Neutrophil (primary cell): ENCODE data around the gene B4GALNT3.
A peak's percentile ranks its signal among the peaks of the same experiment; 100 is the strongest.

ENCODE experiments used
- H3K27ac ChIP-seq: fragments of 200-600 bp; sonication (generic); 2 replicates; pipeline ENCODE4 v1.5.1; 2016; ENCODE audit warnings: mild to moderate bottlenecking, moderate library complexity
- H3K27me3 ChIP-seq: fragments of 200-600 bp; sonication (generic); 2 replicates; pipeline ENCODE4 v1.6.0; 2016; ENCODE audit warnings: mild to moderate bottlenecking
- H3K36me3 ChIP-seq: fragments of 200-600 bp; sonication (generic); 2 replicates; pipeline ENCODE4 v1.5.1; 2017
- H3K4me1 ChIP-seq, 2 experiments: fragments of 200-600 bp in 1 of 2; sonication (generic) in 1 of 2; 1 replicate in 1 of 2; 2 replicates in 1 of 2; pipeline versions ENCODE4 v1.5.1 to v1.6.1; 2013 to 2016; ENCODE audit warnings: low read depth in 1 of 2, low read length in 1 of 2, mild to moderate bottlenecking in 1 of 2, moderate library complexity in 1 of 2; ENCODE audit not compliant: control insufficient read depth in 1 of 2, insufficient read depth in 1 of 2
- H3K4me3 ChIP-seq, 2 experiments: fragments of 200-600 bp in 1 of 2; sonication (generic) in 1 of 2; 1 replicate in 1 of 2; 2 replicates in 1 of 2; pipeline ENCODE4 v1.5.1; 2013 to 2016; ENCODE audit warnings: low read depth in 1 of 2, low read length in 1 of 2, mild to moderate bottlenecking in 1 of 2, moderate library complexity in 1 of 2
- H3K9me3 ChIP-seq: fragments of 200-600 bp; sonication (generic); 2 replicates; pipeline ENCODE4 v1.5.1; 2016
- TF ChIP-seq, protein P1 (sequence below): fragments of 200-600 bp; sonication (generic); IDR thresholded peaks from 2 replicates; pipeline ENCODE4 v1.5.1; 2016; ENCODE audit warnings: antibody characterized with exemption

B4GALNT3 gene

DNA sequence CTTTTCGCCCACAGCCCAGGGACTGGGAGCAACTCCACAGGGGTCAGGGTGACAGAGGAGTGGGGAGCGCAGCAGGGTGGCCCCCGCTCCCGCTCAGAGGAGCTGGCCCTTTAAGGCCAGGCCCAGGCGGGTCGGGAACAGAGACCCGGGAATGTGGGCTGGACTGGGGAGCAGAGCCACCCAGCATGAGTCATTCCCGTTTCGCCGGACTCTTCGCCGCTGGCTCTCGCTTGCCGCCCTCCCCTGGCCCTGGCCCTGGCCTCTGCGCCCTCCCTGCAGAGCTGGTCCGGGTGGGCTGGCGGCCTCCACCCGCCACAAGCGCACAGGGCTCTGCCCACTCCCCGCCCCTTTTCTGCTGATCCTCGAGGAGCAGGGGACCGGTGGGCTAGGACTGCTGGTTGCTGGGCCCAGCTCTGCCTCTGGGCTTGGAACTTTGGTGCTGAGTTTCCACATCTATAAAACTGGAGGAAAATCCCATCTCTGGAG lies 110.7 kb downstream of the B4GALNT3 start:
- TF ChIP-seq, protein P1, sequence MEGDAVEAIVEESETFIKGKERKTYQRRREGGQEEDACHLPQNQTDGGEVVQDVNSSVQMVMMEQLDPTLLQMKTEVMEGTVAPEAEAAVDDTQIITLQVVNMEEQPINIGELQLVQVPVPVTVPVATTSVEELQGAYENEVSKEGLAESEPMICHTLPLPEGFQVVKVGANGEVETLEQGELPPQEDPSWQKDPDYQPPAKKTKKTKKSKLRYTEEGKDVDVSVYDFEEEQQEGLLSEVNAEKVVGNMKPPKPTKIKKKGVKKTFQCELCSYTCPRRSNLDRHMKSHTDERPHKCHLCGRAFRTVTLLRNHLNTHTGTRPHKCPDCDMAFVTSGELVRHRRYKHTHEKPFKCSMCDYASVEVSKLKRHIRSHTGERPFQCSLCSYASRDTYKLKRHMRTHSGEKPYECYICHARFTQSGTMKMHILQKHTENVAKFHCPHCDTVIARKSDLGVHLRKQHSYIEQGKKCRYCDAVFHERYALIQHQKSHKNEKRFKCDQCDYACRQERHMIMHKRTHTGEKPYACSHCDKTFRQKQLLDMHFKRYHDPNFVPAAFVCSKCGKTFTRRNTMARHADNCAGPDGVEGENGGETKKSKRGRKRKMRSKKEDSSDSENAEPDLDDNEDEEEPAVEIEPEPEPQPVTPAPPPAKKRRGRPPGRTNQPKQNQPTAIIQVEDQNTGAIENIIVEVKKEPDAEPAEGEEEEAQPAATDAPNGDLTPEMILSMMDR = no peak
- H3K27ac ChIP-seq = no peak overlapping the region
- H3K4me3 ChIP-seq = peak overlapping the region; percentile 53 to 72
- no peaks in the 10 kb centered on the region for H3K9me3 ChIP-seq
- H3K27me3 ChIP-seq = no peaks in the 10 kb centered on the region
- H3K36me3 ChIP-seq = peaks cover 6% of the 10 kb centered on the region
- peaks cover 13 to 19% of the 10 kb centered on the region in 2 experiments for H3K4me1 ChIP-seq

DNA sequence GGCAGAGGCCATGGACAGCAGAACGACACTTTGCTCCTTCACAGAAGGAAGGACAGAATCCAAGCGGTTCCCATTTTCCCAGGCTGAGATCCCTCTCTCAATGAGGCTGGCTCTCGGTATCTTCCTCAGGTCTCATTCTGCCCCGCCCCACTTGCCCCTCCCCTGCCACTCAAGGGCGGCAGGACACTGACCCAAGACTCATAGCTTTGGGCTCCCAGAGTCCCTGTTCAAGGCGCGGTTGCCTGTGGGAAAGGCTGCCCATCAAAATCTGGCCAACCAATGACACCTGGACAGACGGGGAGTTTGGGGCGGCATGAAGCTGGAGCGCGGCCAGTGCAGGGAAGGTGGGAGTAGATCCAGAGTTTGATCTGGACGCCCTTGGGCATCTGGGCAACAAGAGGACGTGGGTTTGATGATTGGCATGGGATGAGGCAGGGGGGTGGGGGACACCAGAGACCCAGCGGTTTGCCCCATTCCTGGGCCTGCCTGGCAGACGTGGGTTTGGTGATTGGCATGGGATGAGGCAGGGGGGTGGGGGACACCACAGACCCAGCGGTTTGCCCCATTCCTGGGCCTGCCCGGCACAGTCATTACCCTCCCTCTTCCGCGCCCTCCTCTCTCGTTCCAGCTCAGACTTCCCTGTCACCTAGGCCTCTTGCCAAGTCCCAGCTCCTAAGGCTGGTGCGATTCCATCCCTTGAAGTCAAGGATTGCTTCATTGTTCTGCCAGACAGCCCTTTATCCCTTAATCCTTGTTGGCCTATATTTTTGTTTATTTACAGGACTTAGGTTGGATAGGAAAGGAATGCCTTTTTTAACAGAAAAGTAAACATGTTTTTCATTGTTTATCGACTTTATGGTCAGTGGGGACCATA lies 111.4 kb downstream of the B4GALNT3 start:
- peaks cover 20 to 25% of the 10 kb centered on the region in 2 experiments for H3K4me1 ChIP-seq
- H3K27ac ChIP-seq = no peak overlapping the region
- no peaks in the 10 kb centered on the region for H3K9me3 ChIP-seq
- H3K4me3 ChIP-seq = no peak overlapping the region
- no peaks in the 10 kb centered on the region for H3K36me3 ChIP-seq
- H3K27me3 ChIP-seq = no peaks in the 10 kb centered on the region
- TF ChIP-seq, protein P1 = no peak

DNA sequence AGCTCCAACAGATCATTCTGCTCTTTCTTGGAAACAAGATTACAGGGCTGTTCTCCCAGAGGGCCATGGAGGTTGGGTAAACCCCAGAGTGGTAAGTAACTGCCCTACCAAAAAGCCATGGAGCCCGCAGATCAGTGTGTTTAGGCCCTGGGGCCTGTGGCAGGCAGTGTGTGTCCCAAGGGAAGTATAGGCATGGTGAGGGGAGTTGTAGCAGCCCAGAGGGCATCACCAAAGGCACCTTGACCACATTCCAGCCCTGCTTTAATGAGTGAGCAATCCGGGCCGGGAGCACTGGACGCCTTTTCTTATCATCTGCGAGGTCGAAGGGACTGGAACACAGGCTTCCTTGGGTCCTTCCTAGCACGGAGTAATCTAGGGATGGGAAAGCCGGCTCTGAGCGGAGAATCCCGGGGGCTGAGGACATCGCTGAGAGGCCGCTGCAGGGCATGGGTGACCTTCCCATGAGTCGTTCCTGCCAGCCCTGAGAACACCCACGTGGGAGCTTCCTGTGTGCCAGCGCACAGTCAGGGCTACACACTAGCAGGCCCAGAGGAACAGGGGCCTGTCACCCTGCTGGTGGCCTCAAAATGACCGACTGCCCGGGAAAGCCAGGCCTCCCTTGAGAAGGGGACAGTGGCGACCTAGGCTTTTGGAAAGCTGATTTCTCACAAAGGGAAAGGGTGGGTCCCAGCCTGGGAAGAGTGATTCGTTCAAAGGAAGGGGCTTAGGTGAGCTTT lies 112.2 kb downstream of the B4GALNT3 start:
- Histone ChIP-seq H3K4me1 (peaks cover 28 to 33% of the 10 kb centered on the region in 2 experiments), H3K36me3 (no peaks in the 10 kb centered on the region), H3K27ac (no peak overlapping the region), H3K9me3 (no peaks in the 10 kb centered on the region), H3K4me3 (no peak overlapping the region), H3K27me3 (no peaks in the 10 kb centered on the region)
- TF ChIP-seq, protein P1 = no peak

DNA sequence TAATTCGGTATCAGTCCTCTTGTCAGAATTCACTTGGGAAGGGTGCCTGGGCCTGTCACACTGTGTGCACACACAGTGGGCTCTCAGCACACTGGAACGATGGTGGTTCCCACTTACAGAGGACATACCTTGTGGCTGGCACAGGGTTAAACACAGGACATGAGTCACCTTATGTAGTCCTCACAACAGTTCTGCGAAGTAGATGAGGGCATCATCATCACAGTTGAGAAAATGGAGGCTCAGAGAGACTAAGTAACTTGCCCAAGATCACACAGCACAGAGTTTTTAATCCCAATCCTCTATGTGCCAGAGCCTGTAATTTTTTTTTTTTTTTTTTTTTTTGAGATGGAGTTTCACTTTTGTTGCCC lies 112.8 kb downstream of the B4GALNT3 start:
- H3K27ac ChIP-seq = no peak overlapping the region

DNA sequence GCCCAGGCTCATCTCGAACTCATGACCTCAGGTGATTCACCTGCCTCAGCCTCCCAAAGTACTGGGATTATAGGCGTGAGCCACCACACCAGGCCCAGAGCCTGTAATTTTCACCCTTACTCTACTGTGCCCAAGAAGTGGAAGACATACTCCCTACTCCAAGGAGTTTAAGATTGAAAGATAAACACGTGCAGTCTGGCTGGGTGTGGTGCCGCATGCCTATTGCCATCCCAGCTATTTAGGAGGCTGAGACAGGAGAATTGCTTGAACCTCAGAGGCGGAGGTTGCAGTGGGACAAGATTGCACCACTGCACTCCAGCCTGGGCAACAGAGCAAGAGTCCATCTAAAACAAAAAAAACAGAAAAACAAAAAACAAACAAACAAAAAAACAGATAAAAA lies 113.5 kb downstream of the B4GALNT3 start:
- Histone ChIP-seq H3K9me3 (no peaks in the 10 kb centered on the region), H3K36me3 (no peaks in the 10 kb centered on the region), H3K27ac (no peak overlapping the region), H3K4me3 (no peak overlapping the region), H3K27me3 (no peaks in the 10 kb centered on the region), H3K4me1 (peaks cover 31 to 34% of the 10 kb centered on the region in 2 experiments)
- TF ChIP-seq, protein P1 = no peak

More for the DNA sequence above, 112.8 kb downstream of the B4GALNT3 start:
- TF ChIP-seq, protein P1 = no peak
- H3K27me3 ChIP-seq = no peaks in the 10 kb centered on the region
- peaks cover 31 to 34% of the 10 kb centered on the region in 2 experiments for H3K4me1 ChIP-seq
- H3K9me3 ChIP-seq = no peaks in the 10 kb centered on the region
- H3K36me3 ChIP-seq = no peaks in the 10 kb centered on the region
- no peak overlapping the region for H3K4me3 ChIP-seq
